SK-N-MC (cell line): Measurements from ENCODE around the gene S100PBP.

Experiments used
- EZH2 ChIP-seq: fragments of 200-600 bp; sonication (generic); IDR thresholded peaks from one replicate; pipeline ENCODE4 v1.6.1; 2017; ENCODE audit warnings: antibody characterized with exemption
- POLR2AphosphoS5 ChIP-seq: IDR thresholded peaks from 2 replicates; pipeline ENCODE4 v1.6.1; 2012; ENCODE audit warnings: mild to moderate bottlenecking, low read depth, low read length, borderline replicate concordance

DNA sequence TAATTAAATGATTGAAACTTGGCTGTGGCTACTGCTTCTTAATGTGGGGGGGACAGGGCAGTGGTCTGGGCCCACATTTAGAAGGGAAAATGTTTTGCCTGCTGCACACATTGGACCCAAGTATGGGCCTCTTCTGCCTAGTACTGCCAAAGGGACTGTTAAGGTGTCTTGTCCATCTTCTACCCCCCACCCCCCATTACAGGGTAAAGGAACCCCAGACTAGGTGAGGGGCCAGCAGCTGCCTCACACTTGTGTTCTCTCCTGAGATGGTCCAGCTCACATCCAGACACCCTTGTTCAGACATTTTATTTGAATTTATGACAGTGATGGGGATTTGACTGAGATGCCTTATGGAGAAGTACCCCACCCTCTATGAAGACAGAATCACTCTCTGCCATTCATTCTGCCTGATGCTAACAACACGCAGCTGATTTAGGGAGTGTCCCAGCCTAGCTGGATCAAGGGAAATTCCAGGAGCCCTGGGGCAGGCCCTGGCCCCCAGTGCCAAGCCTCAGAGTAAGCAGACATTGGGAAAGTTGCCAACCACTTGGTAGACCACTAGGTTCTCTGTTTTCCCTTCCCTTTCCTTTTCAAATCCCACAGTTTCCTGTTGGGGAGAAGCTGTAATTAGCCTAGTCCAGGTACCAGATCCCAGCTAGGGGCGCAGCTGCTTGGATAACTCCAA lies 42.4 kb upstream of the S100PBP start:
- peak; percentile 21; the same call in 1 of the 2 replicates for TF ChIP-seq POLR2AphosphoS5
- TF ChIP-seq EZH2, result no peak
